Left forelimb (tissue), 1 donor: ENCODE data around the gene MOSPD3.

Experiments
- DNase-seq: peaks from one replicate; pipeline ENCODE4 v3.0.0-alpha.2; 2018; ENCODE audit warnings: low spot score

The MOSPD3 gene

GRCh38 chr7:100575206-100575631 lies 37.1 kb upstream of the MOSPD3 start:
- DNase-seq, result no peak

GRCh38 chr7:100575746-100576383 lies 36.5 kb upstream of the MOSPD3 start:
- no peak for DNase-seq

- DNase-seq, result no peak
Observed at GRCh38 chr7:100576384-100576993, 35.9 kb upstream of the MOSPD3 start.

GRCh38 chr7:100577103-100577502 lies 35.2 kb upstream of the MOSPD3 start:
- DNase-seq, result no peak

- DNase-seq, result no peak
Observed at GRCh38 chr7:100577507-100577906, 34.8 kb upstream of the MOSPD3 start.

GRCh38 chr7:100578246-100579183 lies 33.8 kb upstream of the MOSPD3 start:
- DNase-seq, result no peak

- no peak for DNase-seq
Observed at GRCh38 chr7:100580466-100581283, 31.7 kb upstream of the MOSPD3 start.

- no peak for DNase-seq
Observed at GRCh38 chr7:100582041-100582579, 30.2 kb upstream of the MOSPD3 start.

GRCh38 chr7:100582650-100583049 lies 29.7 kb upstream of the MOSPD3 start:
- DNase-seq, result no peak

- DNase-seq, result no peak
Observed at GRCh38 chr7:100583132-100584053, 28.9 kb upstream of the MOSPD3 start.

GRCh38 chr7:100584054-100584682 lies 28.2 kb upstream of the MOSPD3 start:
- DNase-seq, result no peak

GRCh38 chr7:100584683-100585510 lies 27.4 kb upstream of the MOSPD3 start:
- no peak for DNase-seq

- no peak for DNase-seq
Observed at GRCh38 chr7:100585511-100586265, 26.7 kb upstream of the MOSPD3 start, which contains the start of gene LRCH4. Gene LRCH4 (minus strand): TSS chr7:100586129. CDS start chr7:100586100, 29 bp downstream.

GRCh38 chr7:100586266-100587025 lies 25.9 kb upstream of the MOSPD3 start, which contains the start of gene FBXO24:
Gene FBXO24 (plus strand): TSS chr7:100586328. CDS start chr7:100586626, 298 bp downstream.
- peak; percentile 99 for DNase-seq

GRCh38 chr7:100588438-100588837 lies 23.9 kb upstream of the MOSPD3 start:
- no peak for DNase-seq

- DNase-seq, result no peak
Observed at GRCh38 chr7:100589341-100589947, 22.9 kb upstream of the MOSPD3 start.
